Subcutaneous adipose tissue (tissue), 4 donors: ENCODE measurements around the gene CCDC61. TPM values are rescaled to one million over a fixed set of nuclear protein-coding genes. Genes with fewer than 3 reads are reported as not detected.

Experiments used
- total RNA-seq, 4 donors: library from RNA; depleted of rRNA; stranded (reverse); fragments of >200 nt; gene quantifications; one replicate each; pipeline ENCODE4 v1.1.0, GENCODE V29; 2016
- TF ChIP-seq, protein P1 (sequence below): fragments of 450-650 bp; IDR thresholded peaks from one replicate; pipeline ENCODE4 v1.5.1; 2016; ENCODE audit warnings: low read depth, mild to moderate bottlenecking, control low read depth, antibody characterized with exemption, moderate library complexity

The CCDC61 gene
- total RNA-seq, 4 donors from 2014 or later: 2.8 to 12.2 (median 4.5) TPM

- TF ChIP-seq, protein P1, sequence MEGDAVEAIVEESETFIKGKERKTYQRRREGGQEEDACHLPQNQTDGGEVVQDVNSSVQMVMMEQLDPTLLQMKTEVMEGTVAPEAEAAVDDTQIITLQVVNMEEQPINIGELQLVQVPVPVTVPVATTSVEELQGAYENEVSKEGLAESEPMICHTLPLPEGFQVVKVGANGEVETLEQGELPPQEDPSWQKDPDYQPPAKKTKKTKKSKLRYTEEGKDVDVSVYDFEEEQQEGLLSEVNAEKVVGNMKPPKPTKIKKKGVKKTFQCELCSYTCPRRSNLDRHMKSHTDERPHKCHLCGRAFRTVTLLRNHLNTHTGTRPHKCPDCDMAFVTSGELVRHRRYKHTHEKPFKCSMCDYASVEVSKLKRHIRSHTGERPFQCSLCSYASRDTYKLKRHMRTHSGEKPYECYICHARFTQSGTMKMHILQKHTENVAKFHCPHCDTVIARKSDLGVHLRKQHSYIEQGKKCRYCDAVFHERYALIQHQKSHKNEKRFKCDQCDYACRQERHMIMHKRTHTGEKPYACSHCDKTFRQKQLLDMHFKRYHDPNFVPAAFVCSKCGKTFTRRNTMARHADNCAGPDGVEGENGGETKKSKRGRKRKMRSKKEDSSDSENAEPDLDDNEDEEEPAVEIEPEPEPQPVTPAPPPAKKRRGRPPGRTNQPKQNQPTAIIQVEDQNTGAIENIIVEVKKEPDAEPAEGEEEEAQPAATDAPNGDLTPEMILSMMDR: no peak
Measured at GRCh38 chr19:46052896-46053295, 57.6 kb downstream of the CCDC61 start.

- TF ChIP-seq, protein P1: no peak
Measured at GRCh38 chr19:46056536-46056935, 61.3 kb downstream of the CCDC61 start.

- TF ChIP-seq, protein P1: no peak
Measured at GRCh38 chr19:46058778-46059177, 63.5 kb downstream of the CCDC61 start.

GRCh38 chr19:46060012-46060411 lies 64.7 kb downstream of the CCDC61 start:
- TF ChIP-seq, protein P1: no peak

- TF ChIP-seq, protein P1: no peak
Measured at GRCh38 chr19:46063201-46063600, 67.9 kb downstream of the CCDC61 start.

- TF ChIP-seq, protein P1: no peak
Measured at GRCh38 chr19:46065486-46066071, 70.3 kb downstream of the CCDC61 start.

GRCh38 chr19:46066471-46066870 lies 71.2 kb downstream of the CCDC61 start:
- TF ChIP-seq, protein P1: no peak
